ENCODE measurements around the gene ZNF675.
A peak's percentile ranks its signal among the peaks of the same experiment; 100 is the strongest.
"Not testable (repeated sequence)": the region's sequence is repeated elsewhere in the genome, so short reads cannot be mapped to it uniquely, and the experiment has no call there.

Gene ZNF675

GRCh38 chr19:23686621-23687423 is at the start of gene ZNF675:
Gene ZNF675, minus strand, starts transcription at chr19:23687212. Its CDS starts 179 bp downstream, at chr19:23687033.
- DNase-seq = peak; percentile 74 to 92

DNA sequence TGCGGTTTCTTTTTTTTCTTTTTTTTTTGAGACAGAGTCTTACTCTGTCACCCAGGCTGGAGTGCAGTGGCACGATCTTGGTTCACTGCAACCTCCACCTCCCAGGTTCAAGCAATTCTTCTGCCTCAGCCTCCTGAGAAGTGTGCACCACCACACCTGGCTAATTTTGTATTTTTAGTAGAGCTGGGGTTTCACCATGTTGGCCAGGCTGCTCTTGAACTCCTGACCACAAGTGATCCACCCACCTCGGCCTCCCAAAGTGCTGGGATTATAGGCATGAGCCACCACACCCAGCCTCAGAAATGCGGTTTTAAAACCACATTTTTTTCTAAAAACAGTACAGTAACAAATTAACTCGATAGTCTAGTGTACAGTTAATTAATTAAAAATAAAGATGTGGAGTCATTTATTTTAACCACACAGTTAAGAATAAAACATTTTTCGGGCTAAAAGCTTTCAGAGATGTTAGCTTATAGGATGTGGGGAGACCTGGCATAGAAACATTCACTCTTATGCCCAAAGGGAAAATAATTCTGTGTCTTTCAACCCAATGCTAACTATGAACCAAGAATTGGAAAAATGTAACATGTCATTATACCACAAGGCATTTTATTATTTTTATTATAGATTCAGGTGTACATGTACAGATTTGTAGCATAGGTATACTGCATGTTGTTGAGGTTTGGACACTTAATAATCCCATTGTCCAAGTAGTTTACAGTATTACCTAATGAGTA is 43.9 kb upstream of the ZNF675 start:
- DNase-seq = not testable (repeated sequence)

DNA sequence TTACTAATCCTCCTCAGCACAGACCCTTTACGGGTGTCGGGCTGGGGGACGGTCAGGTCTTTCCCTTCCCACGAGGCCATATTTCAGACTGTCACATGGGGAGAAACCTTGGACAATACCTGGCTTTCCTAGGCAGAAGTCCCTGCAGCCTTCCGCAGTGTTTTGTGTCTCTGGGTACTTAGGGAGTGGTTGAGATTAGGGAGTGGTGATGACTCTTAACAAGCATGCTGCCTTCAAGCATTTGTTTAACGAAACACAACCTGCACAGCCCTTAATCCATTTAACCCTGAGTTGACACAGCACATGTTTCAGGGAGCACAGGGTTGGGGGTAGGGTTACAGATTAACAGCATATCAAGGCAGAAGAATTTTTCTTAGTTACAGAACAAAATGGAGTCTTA is 37.1 kb upstream of the ZNF675 start:
- DNase-seq = not testable (repeated sequence)

DNA sequence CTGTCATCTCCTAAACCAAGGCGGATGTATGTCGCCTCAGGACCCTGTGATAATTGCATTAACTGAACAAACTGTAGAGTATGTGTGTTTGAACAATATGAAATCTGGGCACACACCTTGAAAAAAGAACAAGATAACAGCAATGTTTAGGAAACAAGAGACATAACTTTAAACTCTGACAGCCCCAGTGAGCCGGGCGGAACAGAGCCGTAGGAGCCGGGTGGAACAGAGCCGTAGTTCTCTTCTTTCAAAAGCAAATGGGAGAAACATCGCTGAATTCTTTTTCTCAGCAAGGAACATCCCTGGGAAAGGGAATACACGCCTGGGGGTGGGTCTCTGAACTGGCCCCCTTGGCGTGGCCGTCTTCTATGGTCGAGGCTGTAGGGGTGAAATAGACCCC is 31.8 kb upstream of the ZNF675 start:
- no peak for DNase-seq

DNA sequence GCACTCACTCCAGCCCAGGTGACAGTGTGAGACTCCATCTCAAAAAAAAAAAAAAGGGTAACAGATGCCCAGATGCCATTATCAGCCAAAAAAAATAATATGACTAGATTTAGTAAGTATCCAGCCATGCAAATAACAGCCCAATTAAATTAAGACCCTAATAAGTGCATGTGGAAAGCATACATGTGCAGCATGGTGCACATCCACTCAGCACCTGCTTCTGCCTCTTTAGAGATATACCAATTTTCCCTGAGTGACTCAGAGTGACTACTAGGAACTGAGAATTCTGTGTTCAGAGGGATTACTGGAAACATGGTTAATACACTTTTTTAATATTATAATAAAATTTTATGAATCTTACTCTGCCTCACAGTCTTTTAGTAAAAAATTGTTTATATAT is 29.8 kb upstream of the ZNF675 start:
- DNase-seq = no peak

DNA sequence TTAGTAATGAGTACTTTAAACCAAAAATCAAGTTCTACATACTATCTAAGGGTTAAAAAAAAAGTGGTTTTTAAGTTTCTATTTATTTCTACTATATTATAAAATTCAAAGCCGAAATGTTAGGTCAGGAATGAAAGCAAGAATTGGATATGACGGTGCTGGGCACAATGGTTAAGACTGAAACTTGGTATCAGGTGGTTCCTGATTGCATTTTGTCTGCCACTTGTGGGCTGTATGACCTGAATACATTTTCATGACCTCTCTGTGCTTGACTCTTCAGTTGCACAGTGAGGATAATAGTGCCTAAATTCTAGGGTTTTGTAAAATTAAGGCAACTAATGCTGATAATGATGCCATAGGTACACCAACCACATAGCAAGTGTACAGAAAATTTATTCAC is 22.3 kb upstream of the ZNF675 start:
- DNase-seq = no peak

- no peak for DNase-seq
Measured at GRCh38 chr19:23706657-23707056, 19.6 kb upstream of the ZNF675 start.

DNA sequence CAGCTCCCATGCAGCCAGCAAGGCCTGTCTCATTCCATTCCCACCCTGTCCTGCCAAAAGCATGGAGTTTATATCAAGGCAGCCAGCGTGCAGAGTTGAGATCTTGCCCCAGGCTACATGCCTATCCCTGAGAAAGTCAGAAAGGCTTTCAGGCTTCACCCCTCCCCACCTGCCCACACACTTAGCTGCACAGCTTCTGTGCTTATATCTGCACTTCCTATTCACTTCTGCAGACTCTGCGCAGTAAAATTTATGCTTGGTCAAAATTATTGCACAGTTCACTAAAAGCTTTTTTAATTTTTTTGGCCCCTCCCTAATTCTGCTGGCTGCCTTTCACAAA is 12.5 kb upstream of the ZNF675 start:
- no peak for DNase-seq

DNA sequence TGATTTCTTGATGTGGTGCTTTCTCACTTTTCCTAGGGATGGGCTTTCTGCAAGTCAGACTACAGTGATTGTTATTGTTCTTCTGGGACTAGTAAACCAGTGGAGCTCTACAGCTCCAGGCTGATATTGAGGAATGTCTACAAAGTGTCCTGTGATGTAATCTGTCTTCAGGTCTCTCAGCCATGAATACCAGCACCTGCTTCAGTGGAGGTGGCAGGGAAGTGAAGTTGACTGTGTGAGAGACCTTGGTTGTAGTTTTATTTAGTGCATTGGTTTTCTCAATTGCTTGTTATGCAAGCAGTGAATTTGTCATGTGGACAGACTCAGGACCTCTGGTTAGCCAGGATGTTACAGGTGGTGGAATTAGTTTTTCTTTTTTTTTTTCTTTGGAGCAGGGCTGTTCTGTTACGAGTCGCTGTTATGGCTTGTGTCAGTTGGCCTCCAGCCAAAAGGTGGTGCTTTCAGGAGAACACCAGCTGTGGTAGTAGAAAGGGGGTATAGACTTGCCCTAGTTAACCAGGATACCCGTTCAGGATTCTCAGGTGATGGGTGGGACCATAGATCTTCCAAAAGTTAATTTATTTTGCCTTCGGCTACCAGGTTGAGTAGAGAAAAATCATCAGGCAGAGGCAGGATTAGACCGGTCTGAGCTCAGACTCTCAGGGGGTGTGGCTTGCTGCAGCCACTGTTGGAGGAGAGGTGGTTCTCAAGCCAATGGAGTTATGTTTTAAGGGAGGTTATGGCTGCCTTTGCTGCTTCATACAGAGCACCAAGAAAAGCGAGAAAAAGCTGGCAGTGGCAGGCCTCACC is 11.9 kb upstream of the ZNF675 start:
- DNase-seq = no peak

DNA sequence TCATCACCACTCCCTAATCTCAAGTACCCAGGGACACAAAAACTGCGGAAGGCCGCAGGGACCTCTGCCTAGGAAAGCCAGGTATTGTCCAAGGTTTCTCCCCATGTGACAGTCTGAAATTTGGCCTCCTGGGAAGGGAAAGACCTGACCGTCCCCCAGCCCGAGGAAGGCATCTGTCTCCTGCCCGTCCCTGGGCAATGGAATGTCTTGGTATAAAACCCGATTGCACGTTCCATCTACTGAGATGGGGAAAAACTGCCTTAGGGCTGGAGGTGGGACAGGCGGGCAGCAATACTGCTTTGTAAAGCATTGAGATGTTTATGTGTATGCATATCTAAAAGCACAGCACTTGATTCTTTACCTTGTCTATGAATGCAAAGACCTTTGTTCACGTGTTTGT is 5.9 kb upstream of the ZNF675 start:
- DNase-seq = not testable (repeated sequence)

- DNase-seq = no peak
Measured at GRCh38 chr19:23673132-23673531, 13.9 kb downstream of the ZNF675 start.

GRCh38 chr19:23668606-23669005 is 18.4 kb downstream of the ZNF675 start:
- not testable (repeated sequence) for DNase-seq

- no peak for DNase-seq
Measured at GRCh38 chr19:23665651-23666410, 21.2 kb downstream of the ZNF675 start.

GRCh38 chr19:23649817-23650216 is 37.2 kb downstream of the ZNF675 start:
- DNase-seq = not testable (repeated sequence)

Data from bone marrow (tissue), 2 donors.